ENCODE results near the gene ABR. TPM values are rescaled to one million over a fixed set of nuclear protein-coding genes. Genes with fewer than 3 reads are reported as not detected.

ABR gene
- polyA plus RNA-seq (2014; cell fraction: cytosol; rRNA removed): 17.6 and 19.4 TPM in 2 replicates
- 13.4 and 20.1 TPM in 2 replicates for polyA plus RNA-seq (2014; cell fraction: nucleus; rRNA removed)

GRCh38 chr17:1179818-1180742 lies at the start of gene ABR:
Gene ABR (minus strand): TSS chr17:1179981. CDS start chr17:1179727, 254 bp downstream.
- no peak for DNase-seq (ENCODE audit: low spot score)

- no peak for DNase-seq (ENCODE audit: low spot score)
Measured at GRCh38 chr17:1229349-1229899, 49.6 kb upstream of the ABR start.

- DNase-seq (ENCODE audit: low spot score): no peak
Measured at GRCh38 chr17:1228781-1229348, 49.1 kb upstream of the ABR start.

- no peak for DNase-seq (ENCODE audit: low spot score)
Measured at GRCh38 chr17:1227917-1228780, 48.4 kb upstream of the ABR start.

GRCh38 chr17:1227365-1227764 lies 47.6 kb upstream of the ABR start:
- DNase-seq (ENCODE audit: low spot score): no peak

- DNase-seq (ENCODE audit: low spot score): no peak
Measured at GRCh38 chr17:1226308-1226707, 46.5 kb upstream of the ABR start.

GRCh38 chr17:1224330-1224729 lies 44.5 kb upstream of the ABR start:
- no peak for DNase-seq (ENCODE audit: low spot score)

- no peak for DNase-seq (ENCODE audit: low spot score)
Measured at GRCh38 chr17:1223662-1224061, 43.9 kb upstream of the ABR start.

GRCh38 chr17:1222321-1222720 lies 42.5 kb upstream of the ABR start:
- no peak for DNase-seq (ENCODE audit: low spot score)

GRCh38 chr17:1221209-1221608 lies 41.4 kb upstream of the ABR start:
- DNase-seq (ENCODE audit: low spot score): no peak

- DNase-seq (ENCODE audit: low spot score): no peak
Measured at GRCh38 chr17:1220346-1220745, 40.6 kb upstream of the ABR start.

- no peak for DNase-seq (ENCODE audit: low spot score)
Measured at GRCh38 chr17:1217089-1217385, 37.3 kb upstream of the ABR start.

- DNase-seq (ENCODE audit: low spot score): no peak
Measured at GRCh38 chr17:1216217-1217088, 36.7 kb upstream of the ABR start.

GRCh38 chr17:1212946-1213345 lies 33.2 kb upstream of the ABR start:
- no peak for DNase-seq (ENCODE audit: low spot score)

GRCh38 chr17:1211287-1211686 lies 31.5 kb upstream of the ABR start:
- no peak for DNase-seq (ENCODE audit: low spot score)

GRCh38 chr17:1208966-1209365 lies 29.2 kb upstream of the ABR start:
- DNase-seq (ENCODE audit: low spot score): no peak

GRCh38 chr17:1206026-1206777 lies 26.4 kb upstream of the ABR start:
- no peak for DNase-seq (ENCODE audit: low spot score)

- no peak for DNase-seq (ENCODE audit: low spot score)
Measured at GRCh38 chr17:1203967-1204291, 24.1 kb upstream of the ABR start.

- no peak for DNase-seq (ENCODE audit: low spot score)
Measured at GRCh38 chr17:1203111-1203966, 23.6 kb upstream of the ABR start.
